ENCODE measurements around the gene PPFIA1.

Gene PPFIA1

DNA sequence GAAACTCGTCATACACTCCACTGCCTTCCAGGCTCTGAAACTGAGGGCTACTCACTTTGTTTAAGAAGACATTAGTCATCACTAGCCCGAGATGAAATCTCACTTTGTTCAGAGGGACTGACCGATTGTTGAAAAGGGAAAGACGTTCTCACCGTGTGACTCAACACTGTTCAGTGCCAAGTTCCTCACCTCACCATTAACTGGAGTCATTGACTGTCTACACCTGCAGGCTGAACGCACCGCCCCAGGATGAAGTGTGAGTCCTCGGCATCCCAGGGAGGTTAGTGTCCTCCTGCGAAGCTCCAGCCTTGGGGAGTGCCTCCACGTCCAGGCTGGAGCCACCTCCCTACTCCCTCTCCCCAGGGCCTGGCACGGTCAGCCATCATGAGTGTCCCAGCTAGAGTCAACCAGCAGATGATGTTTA lies 37.0 kb upstream of the PPFIA1 start:
- Histone ChIP-seq H3K27me3 (ENCODE audit: low read length) (no peaks in the 10 kb centered on the region), H3K79me2 (ENCODE audit: insufficient read depth, low read length) (no peaks in the 10 kb centered on the region), H3F3A (ENCODE audit: insufficient read depth) (no peaks in the 10 kb centered on the region), H3K9me3 (ENCODE audit: insufficient read depth, low read length) (no peaks in the 10 kb centered on the region), H3K4me3 (ENCODE audit: insufficient read depth, low read length, poor library complexity, severe bottlenecking) (no peak overlapping the region), H2AFZ (ENCODE audit: low read depth, low read length, severe bottlenecking) (no peak overlapping the region), H3K9ac (ENCODE audit: low read length) (no peak overlapping the region), H3K9me2 (replicated peaks; ENCODE audit: insufficient read depth, low read length) (no peaks in the 10 kb centered on the region), H3K4me2 (ENCODE audit: low read depth, low read length, poor library complexity, severe bottlenecking) (no peak overlapping the region), H4K20me1 (ENCODE audit: low read depth, low read length) (no peaks in the 10 kb centered on the region), H3K27ac (ENCODE audit: low read depth, low read length) (no peak overlapping the region), H3K36me3 (ENCODE audit: low read length) (no peaks in the 10 kb centered on the region)
- no peak for TF ChIP-seq EZH2phosphoT487 (conservative IDR thresholded peaks at IDR 0.05; ENCODE audit: low read length)
- TF ChIP-seq CTCF (IDR thresholded peaks at IDR 0.05; ENCODE audit: insufficient read depth, low read length, poor library complexity, severe bottlenecking) = no peak

DNA sequence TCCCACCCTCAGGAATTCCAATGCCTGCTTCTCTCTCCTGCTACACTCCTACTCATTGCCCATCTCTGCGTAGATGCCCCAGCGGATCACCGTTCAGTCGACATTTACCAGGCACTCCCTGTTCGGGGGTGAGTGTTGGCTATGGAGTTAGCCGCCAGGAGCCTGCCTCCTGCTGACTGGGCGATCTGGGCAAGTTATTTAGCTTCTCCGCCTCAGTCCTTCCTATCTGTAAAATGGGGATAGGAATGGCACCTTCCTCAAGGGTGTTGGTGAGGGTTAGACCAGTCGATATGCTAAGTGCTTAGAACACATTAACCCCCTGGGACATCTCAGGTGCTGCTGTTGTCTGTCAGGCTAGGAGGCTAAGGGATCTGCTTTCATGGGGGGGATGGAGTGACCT lies 36.5 kb upstream of the PPFIA1 start:
- Histone ChIP-seq H2AFZ (ENCODE audit: low read depth, low read length, severe bottlenecking) (no peak overlapping the region), H3K79me2 (ENCODE audit: insufficient read depth, low read length) (no peaks in the 10 kb centered on the region), H3K27ac (ENCODE audit: low read depth, low read length) (no peak overlapping the region), H4K20me1 (ENCODE audit: low read depth, low read length) (no peaks in the 10 kb centered on the region), H3K9ac (ENCODE audit: low read length) (no peak overlapping the region), H3F3A (ENCODE audit: insufficient read depth) (no peaks in the 10 kb centered on the region), H3K4me3 (ENCODE audit: insufficient read depth, low read length, poor library complexity, severe bottlenecking) (no peak overlapping the region), H3K4me2 (ENCODE audit: low read depth, low read length, poor library complexity, severe bottlenecking) (no peak overlapping the region), H3K36me3 (ENCODE audit: low read length) (no peaks in the 10 kb centered on the region), H3K9me2 (replicated peaks; ENCODE audit: insufficient read depth, low read length) (no peaks in the 10 kb centered on the region), H3K27me3 (ENCODE audit: low read length) (no peaks in the 10 kb centered on the region), H3K9me3 (ENCODE audit: insufficient read depth, low read length) (no peaks in the 10 kb centered on the region)
- TF ChIP-seq CTCF (IDR thresholded peaks at IDR 0.05; ENCODE audit: insufficient read depth, low read length, poor library complexity, severe bottlenecking) (no peak), EZH2phosphoT487 (conservative IDR thresholded peaks at IDR 0.05; ENCODE audit: low read length) (no peak)

- Histone ChIP-seq H3K27me3 (ENCODE audit: low read length) (no peaks in the 10 kb centered on the region), H3K36me3 (ENCODE audit: low read length) (no peaks in the 10 kb centered on the region), H3K79me2 (ENCODE audit: insufficient read depth, low read length) (no peaks in the 10 kb centered on the region), H3K9me3 (ENCODE audit: insufficient read depth, low read length) (no peaks in the 10 kb centered on the region), H3K27ac (ENCODE audit: low read depth, low read length) (no peak overlapping the region), H3K9me2 (replicated peaks; ENCODE audit: insufficient read depth, low read length) (no peaks in the 10 kb centered on the region), H3K4me3 (ENCODE audit: insufficient read depth, low read length, poor library complexity, severe bottlenecking) (no peak overlapping the region), H3K4me2 (ENCODE audit: low read depth, low read length, poor library complexity, severe bottlenecking) (no peak overlapping the region), H3F3A (ENCODE audit: insufficient read depth) (no peaks in the 10 kb centered on the region), H4K20me1 (ENCODE audit: low read depth, low read length) (no peaks in the 10 kb centered on the region), H3K9ac (ENCODE audit: low read length) (no peak overlapping the region), H2AFZ (ENCODE audit: low read depth, low read length, severe bottlenecking) (no peak overlapping the region)
- no peak for TF ChIP-seq EZH2phosphoT487 (conservative IDR thresholded peaks at IDR 0.05; ENCODE audit: low read length)
- no peak for TF ChIP-seq CTCF (IDR thresholded peaks at IDR 0.05; ENCODE audit: insufficient read depth, low read length, poor library complexity, severe bottlenecking)
These were observed 30.2 kb upstream of the PPFIA1 start for GRCh38 chr11:70240337-70240736.
